Nephron (organoid): ENCODE results near the gene RAB25.

Experiments
- H3K27ac Mint-ChIP-seq, 3 experiments: 2 replicates each; pipeline ENCODE4 v1.8.0; 2020; ENCODE audit warnings: mixed read lengths in 3 of 3, mild to moderate bottlenecking in 2 of 3, moderate library complexity in 1 of 3
- H3K27me3 Mint-ChIP-seq: 2 replicates; pipeline ENCODE4 v1.8.0; 2021; ENCODE audit warnings: low read depth, mild to moderate bottlenecking, moderate library complexity, mixed read lengths
- H3K36me3 Mint-ChIP-seq: 2 replicates; pipeline ENCODE4 v1.8.0; 2020; ENCODE audit warnings: low read depth, mixed read lengths
- H3K4me1 Mint-ChIP-seq: 2 replicates; pipeline ENCODE4 v1.8.0; 2020; ENCODE audit warnings: mixed read lengths
- H3K4me3 Mint-ChIP-seq, 3 experiments: 2 replicates each; pipeline ENCODE4 v1.8.0; 2020; ENCODE audit warnings: mild to moderate bottlenecking in 3 of 3, mixed read lengths in 3 of 3, moderate library complexity in 2 of 3
- H3K9me3 Mint-ChIP-seq: 2 replicates; pipeline ENCODE4 v1.8.0; 2020; ENCODE audit warnings: mixed read lengths
- TF ChIP-seq, protein P1 (sequence below), 3 experiments: fragments of 200-600 bp; sonication (generic); IDR thresholded peaks; one replicate each; pipeline ENCODE4 v1.5.0; 2021; ENCODE audit warnings: antibody characterized with exemption in 3 of 3; ENCODE audit not compliant: unreplicated experiment in 3 of 3

Gene RAB25

DNA sequence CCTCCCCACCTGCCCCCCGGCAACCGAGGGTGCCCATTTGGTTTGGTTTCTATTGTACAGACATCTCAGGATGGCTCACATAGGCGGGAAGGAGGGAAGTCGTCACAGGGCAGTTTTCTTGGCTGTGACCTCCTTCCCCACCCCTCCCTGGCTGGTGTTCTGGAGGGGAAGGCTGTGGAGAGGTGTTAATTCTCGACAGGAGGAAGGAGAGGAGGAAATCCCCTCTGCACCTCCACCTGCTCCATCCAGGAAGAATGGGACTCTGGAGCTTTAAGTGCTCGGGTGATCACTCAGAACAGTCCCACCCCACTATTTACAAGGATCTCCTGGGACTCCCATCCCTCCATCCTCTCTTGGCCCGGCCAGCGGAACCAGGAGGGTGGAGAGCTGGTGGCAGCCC lies 13.7 kb downstream of the RAB25 start:
- H3K27ac Mint-ChIP-seq: peak overlapping the region; percentile 26 to 69 (median 34)
- peaks cover 62% of the 10 kb centered on the region for H3K36me3 Mint-ChIP-seq
- H3K9me3 Mint-ChIP-seq: no peaks in the 10 kb centered on the region
- TF ChIP-seq, protein P1, sequence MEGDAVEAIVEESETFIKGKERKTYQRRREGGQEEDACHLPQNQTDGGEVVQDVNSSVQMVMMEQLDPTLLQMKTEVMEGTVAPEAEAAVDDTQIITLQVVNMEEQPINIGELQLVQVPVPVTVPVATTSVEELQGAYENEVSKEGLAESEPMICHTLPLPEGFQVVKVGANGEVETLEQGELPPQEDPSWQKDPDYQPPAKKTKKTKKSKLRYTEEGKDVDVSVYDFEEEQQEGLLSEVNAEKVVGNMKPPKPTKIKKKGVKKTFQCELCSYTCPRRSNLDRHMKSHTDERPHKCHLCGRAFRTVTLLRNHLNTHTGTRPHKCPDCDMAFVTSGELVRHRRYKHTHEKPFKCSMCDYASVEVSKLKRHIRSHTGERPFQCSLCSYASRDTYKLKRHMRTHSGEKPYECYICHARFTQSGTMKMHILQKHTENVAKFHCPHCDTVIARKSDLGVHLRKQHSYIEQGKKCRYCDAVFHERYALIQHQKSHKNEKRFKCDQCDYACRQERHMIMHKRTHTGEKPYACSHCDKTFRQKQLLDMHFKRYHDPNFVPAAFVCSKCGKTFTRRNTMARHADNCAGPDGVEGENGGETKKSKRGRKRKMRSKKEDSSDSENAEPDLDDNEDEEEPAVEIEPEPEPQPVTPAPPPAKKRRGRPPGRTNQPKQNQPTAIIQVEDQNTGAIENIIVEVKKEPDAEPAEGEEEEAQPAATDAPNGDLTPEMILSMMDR (IDR thresholded peaks at IDR 0.05; ENCODE audit: unreplicated experiment in 3 of 3): no peak
- no peaks in the 10 kb centered on the region for H3K27me3 Mint-ChIP-seq
- H3K4me3 Mint-ChIP-seq: peak overlapping the region in 1 of 3 experiments; percentile 45
- H3K4me1 Mint-ChIP-seq: peaks cover 85% of the 10 kb centered on the region

DNA sequence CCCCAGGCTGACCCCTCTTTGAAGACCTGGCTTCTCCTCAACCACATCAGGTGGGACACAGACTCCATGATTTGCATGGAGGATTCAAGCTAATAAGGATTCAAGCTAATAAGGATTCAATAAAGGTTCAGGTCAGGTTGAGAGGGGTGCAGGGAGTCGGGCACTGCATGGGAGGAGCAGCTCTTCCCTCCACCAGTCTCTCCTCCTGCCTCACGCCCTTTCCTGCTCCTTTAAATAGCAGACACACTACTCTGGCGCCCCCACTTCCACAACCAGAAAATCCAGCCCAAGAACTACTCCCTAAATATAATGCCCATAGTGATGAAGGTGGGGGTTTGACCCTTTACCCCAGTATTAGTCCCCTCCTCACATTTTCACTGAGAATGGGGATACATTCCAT lies 14.2 kb downstream of the RAB25 start:
- Mint-ChIP-seq H3K36me3 (peaks cover 64% of the 10 kb centered on the region), H3K4me3 (peak overlapping the region; percentile 41 to 58 (median 45)), H3K4me1 (peaks cover 89% of the 10 kb centered on the region), H3K9me3 (no peaks in the 10 kb centered on the region), H3K27me3 (no peaks in the 10 kb centered on the region), H3K27ac (peak overlapping the region; percentile 68 to 80 (median 74))
- TF ChIP-seq, protein P1 (IDR thresholded peaks at IDR 0.05; ENCODE audit: unreplicated experiment in 3 of 3): no peak

GRCh38 chr1:156075775-156076204 lies 14.8 kb downstream of the RAB25 start:
- Mint-ChIP-seq H3K9me3 (no peaks in the 10 kb centered on the region), H3K27me3 (no peaks in the 10 kb centered on the region), H3K4me3 (peak overlapping the region; percentile 41 to 58 (median 45)), H3K36me3 (peaks cover 69% of the 10 kb centered on the region), H3K4me1 (peaks cover 84% of the 10 kb centered on the region), H3K27ac (peak overlapping the region; percentile 68 to 80 (median 74))
- TF ChIP-seq, protein P1 (IDR thresholded peaks at IDR 0.05; ENCODE audit: unreplicated experiment in 3 of 3): no peak

DNA sequence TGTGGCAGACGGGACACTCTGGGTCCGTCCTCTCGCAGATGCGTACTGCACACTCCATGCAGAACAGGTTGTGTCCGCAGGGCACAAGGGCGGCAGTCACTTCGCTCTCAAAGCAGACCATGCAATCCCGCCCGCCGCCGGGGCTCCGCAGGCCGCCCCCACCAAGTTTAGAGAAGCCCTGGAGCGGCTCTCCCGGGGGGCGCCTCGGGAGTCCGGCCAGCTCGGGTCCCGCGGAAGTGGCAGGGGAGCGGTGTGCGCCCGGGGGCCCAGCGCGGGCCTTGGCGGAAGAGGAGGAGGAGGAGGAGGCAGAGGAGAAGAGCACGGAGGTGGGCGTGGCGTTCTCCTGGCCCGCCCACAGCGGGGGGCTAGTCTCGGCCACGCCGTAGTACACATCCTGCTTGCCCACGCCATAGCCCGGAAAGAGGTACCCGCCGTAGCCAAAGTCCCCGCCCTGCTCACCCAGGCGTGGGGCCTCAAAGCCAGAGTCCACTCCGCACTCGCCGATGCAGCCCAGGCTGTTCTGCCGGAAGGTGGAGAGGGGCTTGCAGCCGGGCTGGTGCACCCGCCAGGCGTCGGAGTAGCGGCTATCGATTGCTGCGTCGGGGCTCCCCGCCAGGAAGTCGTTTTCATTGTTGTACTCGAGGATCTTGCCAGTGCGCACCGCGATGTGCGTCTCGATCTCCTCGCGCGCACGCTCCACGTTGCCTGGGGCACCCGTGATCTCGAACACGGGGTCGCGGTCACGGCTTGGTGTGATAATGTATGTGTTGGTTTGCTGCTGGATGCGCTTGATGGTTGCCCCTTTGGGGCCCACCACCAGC lies 15.9 kb downstream of the RAB25 start:
- Mint-ChIP-seq H3K4me1 (peaks cover 79% of the 10 kb centered on the region), H3K27ac (peak overlapping the region; percentile 61 to 79 (median 63)), H3K27me3 (no peaks in the 10 kb centered on the region), H3K9me3 (no peaks in the 10 kb centered on the region), H3K36me3 (peaks cover 66% of the 10 kb centered on the region), H3K4me3 (peak overlapping the region; percentile 98 to 100 (median 98))
- TF ChIP-seq, protein P1 (IDR thresholded peaks at IDR 0.05; ENCODE audit: unreplicated experiment in 3 of 3): no peak

GRCh38 chr1:156077430-156077760 lies 16.4 kb downstream of the RAB25 start:
- Mint-ChIP-seq H3K4me1 (peaks cover 73% of the 10 kb centered on the region), H3K9me3 (no peaks in the 10 kb centered on the region), H3K4me3 (peak overlapping the region; percentile 98 to 100 (median 98)), H3K27ac (peak overlapping the region in 2 of 3 experiments; percentile 63 to 82), H3K27me3 (no peaks in the 10 kb centered on the region), H3K36me3 (peaks cover 64% of the 10 kb centered on the region)
- TF ChIP-seq, protein P1 (IDR thresholded peaks at IDR 0.05; ENCODE audit: unreplicated experiment in 3 of 3): no peak

DNA sequence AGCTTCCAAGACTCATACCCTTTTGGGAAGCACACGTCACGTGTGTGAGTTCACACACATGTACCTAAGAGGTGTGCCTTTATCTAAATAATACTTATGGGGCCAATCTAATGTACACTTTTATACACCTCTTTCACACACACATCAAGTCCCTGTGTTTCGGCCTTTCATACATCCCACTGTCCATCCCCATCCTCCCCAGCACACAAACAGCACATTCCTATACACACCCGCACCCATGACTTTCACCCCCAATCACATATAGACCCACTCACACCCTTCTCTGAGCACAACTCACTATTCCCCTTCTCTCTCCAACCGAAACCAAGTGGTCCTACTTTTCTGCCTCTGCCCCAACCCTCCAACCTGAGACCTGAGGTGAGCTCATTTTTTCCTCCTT lies 17.8 kb downstream of the RAB25 start:
- Mint-ChIP-seq H3K4me1 (peaks cover 68% of the 10 kb centered on the region), H3K9me3 (no peaks in the 10 kb centered on the region), H3K27me3 (no peaks in the 10 kb centered on the region), H3K36me3 (peaks cover 51% of the 10 kb centered on the region), H3K4me3 (peak overlapping the region; percentile 98 to 100 (median 98)), H3K27ac (peak overlapping the region; percentile 50 to 82 (median 63))
- TF ChIP-seq, protein P1 (IDR thresholded peaks at IDR 0.05; ENCODE audit: unreplicated experiment in 3 of 3): no peak
